Calu3 (cell line): ENCODE measurements around the gene CYB561A3. TPM values are rescaled to one million over a fixed set of nuclear protein-coding genes. Genes with fewer than 3 reads are reported as not detected.

ENCODE experiments used
- BruUV-seq: library from RNA; stranded (reverse); fragments of 400-500 nt; replicated peaks from 2 replicates; lab custom pipeline; 2021; lab: Mats Ljungman, UMichigan
- CTCF ChIA-PET: fragments of 300-600 bp; sonication (Branson Sonifier 250); formaldehyde crosslinking; loops from one replicate; lab custom pipeline; 2022; ENCODE audit warnings: antibody characterized with exemption; lab: Charles Lee
- DNase-seq: peaks from one replicate; pipeline ENCODE4 v3.0.0; 2022
- H3K27ac Mint-ChIP-seq: one replicate; pipeline ENCODE4 v1.8.0; 2022; ENCODE audit warnings: mixed read lengths; ENCODE audit not compliant: unreplicated experiment
- H3K27me3 Mint-ChIP-seq: one replicate; pipeline ENCODE4 v1.8.0; 2022; ENCODE audit warnings: mixed read lengths; ENCODE audit not compliant: unreplicated experiment
- H3K36me3 Mint-ChIP-seq: one replicate; pipeline ENCODE4 v1.8.0; 2022; ENCODE audit warnings: mild to moderate bottlenecking, moderate library complexity, mixed read lengths; ENCODE audit not compliant: insufficient read depth, unreplicated experiment
- H3K4me1 Mint-ChIP-seq: one replicate; pipeline ENCODE4 v1.8.0; 2022; ENCODE audit warnings: mild to moderate bottlenecking, low read depth, mixed read lengths; ENCODE audit not compliant: unreplicated experiment
- H3K4me3 Mint-ChIP-seq: one replicate; pipeline ENCODE4 v1.8.0; 2022; ENCODE audit warnings: mild to moderate bottlenecking, low read depth, moderate library complexity, mixed read lengths; ENCODE audit not compliant: unreplicated experiment
- H3K9me3 Mint-ChIP-seq: one replicate; pipeline ENCODE4 v1.8.0; 2022; ENCODE audit warnings: low read depth, mixed read lengths; ENCODE audit not compliant: unreplicated experiment
- intact Hi-C: fragments of 100-400 bp; cut with micrococcal nuclease; formaldehyde crosslinking; loops from one replicate; pipeline ENCODE4 v1.10.0; 2022; ENCODE audit not compliant: unreplicated experiment
- total RNA-seq: library from RNA; stranded (reverse); gene quantifications from 2 replicates; pipeline ENCODE4 v1.2.3, GENCODE V29; 2022
- TF ChIP-seq, protein P1 (sequence below): fragments of 200-600 bp; IDR thresholded peaks from one replicate; pipeline ENCODE4 v1.8.0; 2022; ENCODE audit warnings: antibody characterized with exemption; ENCODE audit not compliant: unreplicated experiment

CYB561A3 gene
- total RNA-seq, 1 experiment from 2014 or later = 39.2 TPM

DNA sequence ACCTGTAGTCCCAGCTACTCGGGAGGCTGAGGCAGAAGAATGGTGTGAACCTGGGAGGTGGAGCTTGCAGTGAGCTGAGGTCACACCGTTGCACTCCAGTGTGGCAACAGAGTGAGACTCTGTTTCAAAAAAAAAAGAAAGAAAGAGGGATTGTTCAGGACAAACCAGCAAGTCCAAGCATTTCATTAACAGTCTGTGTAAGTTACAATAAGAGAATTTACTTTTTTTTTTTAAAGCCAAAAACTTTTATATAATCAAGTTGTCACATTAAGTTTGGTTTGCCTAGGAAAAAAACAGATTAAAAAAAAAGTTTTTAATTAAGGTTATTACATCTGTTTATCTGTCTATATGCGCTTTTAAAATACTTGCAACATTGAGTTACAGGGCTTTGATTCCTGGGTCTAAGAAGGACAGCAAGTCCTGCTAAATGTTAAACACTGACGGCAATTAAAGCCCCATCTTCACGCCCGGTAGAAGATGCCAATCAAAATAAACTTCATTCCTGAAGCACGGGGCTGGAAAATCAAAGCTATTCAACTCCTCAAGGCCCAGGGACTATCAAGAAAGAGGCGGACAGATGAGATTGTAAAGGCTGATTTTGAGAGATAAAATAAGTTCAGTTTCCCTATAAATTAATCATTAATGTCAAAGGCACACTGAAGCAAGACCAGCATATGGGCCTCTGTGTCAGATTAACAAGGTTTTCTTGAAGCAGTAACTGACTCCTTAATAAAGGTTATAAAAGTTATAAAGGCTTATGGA lies 11.2 kb upstream of the CYB561A3 start:
- TF ChIP-seq, protein P1, sequence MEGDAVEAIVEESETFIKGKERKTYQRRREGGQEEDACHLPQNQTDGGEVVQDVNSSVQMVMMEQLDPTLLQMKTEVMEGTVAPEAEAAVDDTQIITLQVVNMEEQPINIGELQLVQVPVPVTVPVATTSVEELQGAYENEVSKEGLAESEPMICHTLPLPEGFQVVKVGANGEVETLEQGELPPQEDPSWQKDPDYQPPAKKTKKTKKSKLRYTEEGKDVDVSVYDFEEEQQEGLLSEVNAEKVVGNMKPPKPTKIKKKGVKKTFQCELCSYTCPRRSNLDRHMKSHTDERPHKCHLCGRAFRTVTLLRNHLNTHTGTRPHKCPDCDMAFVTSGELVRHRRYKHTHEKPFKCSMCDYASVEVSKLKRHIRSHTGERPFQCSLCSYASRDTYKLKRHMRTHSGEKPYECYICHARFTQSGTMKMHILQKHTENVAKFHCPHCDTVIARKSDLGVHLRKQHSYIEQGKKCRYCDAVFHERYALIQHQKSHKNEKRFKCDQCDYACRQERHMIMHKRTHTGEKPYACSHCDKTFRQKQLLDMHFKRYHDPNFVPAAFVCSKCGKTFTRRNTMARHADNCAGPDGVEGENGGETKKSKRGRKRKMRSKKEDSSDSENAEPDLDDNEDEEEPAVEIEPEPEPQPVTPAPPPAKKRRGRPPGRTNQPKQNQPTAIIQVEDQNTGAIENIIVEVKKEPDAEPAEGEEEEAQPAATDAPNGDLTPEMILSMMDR = no peak
- Mint-ChIP-seq H3K27me3 (no peaks in the 10 kb centered on the region), H3K4me1 (no peaks in the 10 kb centered on the region), H3K4me3 (no peak overlapping the region), H3K27ac (no peak overlapping the region), H3K36me3 (peaks cover 17% of the 10 kb centered on the region), H3K9me3 (no peaks in the 10 kb centered on the region)
- BruUV-seq = no TSS peak
- intact Hi-C loops = no loop called here
- DNase-seq = no peak
- CTCF ChIA-PET = no interaction called here

DNA sequence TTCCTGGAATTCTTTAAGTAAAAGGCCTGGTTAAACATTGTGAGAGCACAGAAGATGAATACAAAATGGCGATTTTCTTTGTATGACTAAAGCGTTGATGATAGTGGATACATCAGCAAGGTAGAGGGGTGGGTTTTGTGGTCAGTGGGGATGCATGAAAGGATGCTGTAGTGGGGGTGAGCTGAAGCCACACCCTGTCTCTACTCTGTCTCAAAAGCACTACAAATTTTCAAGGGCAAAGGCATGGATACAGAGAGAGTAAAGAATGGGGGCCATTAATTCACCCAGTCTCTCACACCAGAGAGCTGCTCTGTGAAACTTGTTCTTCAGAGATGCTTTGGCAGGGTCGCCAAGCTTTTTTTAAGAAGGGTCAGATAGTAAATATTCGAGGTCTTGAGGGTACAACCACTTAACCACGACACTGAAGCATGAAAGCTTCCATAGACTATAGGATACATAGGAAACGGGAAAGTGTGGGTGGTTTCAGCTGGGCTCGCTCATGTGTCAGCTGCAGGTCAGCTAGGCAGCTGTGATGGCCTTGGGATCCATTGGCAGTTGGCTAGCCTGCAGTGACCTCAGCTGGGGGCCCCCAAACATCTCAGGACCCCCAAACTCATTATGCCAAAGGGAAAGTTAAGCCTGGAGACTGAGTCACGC lies 8.8 kb upstream of the CYB561A3 start:
- Mint-ChIP-seq H3K4me1 (no peaks in the 10 kb centered on the region), H3K4me3 (no peak overlapping the region), H3K27me3 (no peaks in the 10 kb centered on the region), H3K27ac (no peak overlapping the region), H3K36me3 (peaks cover 33% of the 10 kb centered on the region), H3K9me3 (no peaks in the 10 kb centered on the region)
- CTCF ChIA-PET = interaction anchor here (0.8 kb wide), 1 partner anchor 9 kb away, joined by 3 read pairs; the partner anchor contains the start of genes CYB561A3 and TMEM138
- intact Hi-C loops = no loop called here
- TF ChIP-seq, protein P1 = no peak
- no TSS peak for BruUV-seq
- DNase-seq = no peak

DNA sequence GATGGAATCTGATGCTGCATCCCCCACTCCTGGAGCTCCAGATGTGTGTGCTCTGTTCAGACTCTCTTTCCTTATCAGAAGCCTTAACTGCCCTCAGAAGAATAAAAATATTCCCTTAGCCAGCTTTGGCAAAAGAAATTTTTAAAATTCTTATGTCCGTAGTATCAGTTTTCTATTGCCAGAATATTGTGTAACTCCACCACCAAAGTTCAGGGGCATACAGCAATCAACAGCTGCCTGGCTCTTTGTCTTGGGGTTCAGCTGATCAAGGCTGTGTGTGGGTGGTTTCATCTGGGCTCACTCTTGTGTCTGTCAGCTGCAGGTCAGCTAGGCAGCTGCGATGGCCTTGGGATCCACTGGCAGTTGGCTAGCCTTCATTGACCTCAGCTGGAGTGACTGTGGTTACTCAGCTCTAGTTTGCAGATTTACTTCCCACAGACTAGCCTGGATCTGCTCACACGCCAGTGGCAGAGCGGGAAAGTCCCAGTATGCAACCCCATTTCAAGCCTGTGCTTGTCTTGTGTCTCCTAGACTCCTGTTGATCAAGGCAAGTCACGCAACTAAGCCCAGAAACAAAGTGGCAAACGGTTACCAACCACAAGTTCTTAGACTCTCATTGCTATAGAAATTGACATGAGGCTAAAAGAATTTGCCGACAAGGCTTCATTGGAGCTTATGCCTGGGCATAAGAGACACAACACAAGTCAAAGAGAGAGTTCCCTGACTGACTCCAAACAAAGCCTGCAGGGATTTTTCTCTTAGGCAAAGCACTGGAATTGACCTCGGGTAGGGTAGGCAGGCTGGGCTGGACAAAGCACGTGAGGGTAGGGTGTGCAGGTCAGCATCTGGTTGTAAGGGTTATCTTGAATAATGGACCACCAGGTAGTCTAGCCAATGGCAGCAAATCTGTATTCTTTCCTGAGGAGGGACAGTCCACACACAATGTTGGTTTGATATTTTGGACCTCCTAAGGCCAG lies 8.0 kb upstream of the CYB561A3 start:
- Mint-ChIP-seq H3K4me3 (no peak overlapping the region), H3K9me3 (no peaks in the 10 kb centered on the region), H3K4me1 (no peaks in the 10 kb centered on the region), H3K36me3 (peaks cover 35% of the 10 kb centered on the region), H3K27me3 (no peaks in the 10 kb centered on the region), H3K27ac (no peak overlapping the region)
- no peak for DNase-seq
- BruUV-seq = no TSS peak
- CTCF ChIA-PET = interaction anchor here (0.8 kb wide), 1 partner anchor 8 kb away, joined by 3 read pairs; the partner anchor contains the start of genes CYB561A3 and TMEM138
- intact Hi-C loops = no loop called here
- TF ChIP-seq, protein P1 = no peak

DNA sequence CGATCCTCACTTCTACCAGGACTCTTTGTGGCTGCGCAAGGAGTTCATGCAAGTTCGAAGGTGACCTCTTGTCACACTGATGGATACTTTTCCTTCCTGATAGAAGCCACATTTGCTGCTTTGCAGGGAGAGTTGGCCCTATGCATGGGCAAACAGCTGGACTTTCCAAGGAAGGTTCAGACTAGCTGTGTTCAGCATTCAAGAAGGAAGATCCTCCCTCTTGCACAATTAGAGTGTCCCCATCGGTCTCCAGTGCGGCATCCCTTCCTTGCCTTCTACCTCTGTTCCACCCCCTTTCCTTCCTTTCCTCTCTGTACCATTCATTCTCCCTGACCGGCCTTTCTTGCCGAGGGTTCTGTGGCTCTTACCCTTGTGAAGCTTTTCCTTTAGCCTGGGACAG lies 7.0 kb upstream of the CYB561A3 start:
- H3K27me3 Mint-ChIP-seq = no peaks in the 10 kb centered on the region
- no TSS peak for BruUV-seq

More for the DNA sequence above, 7.0 kb upstream of the CYB561A3 start:
- TF ChIP-seq, protein P1 = no peak
- intact Hi-C loops = no loop called here
- CTCF ChIA-PET = no interaction called here
- Mint-ChIP-seq H3K4me3 (no peak overlapping the region), H3K4me1 (no peaks in the 10 kb centered on the region), H3K36me3 (peaks cover 35% of the 10 kb centered on the region), H3K27ac (no peak overlapping the region), H3K9me3 (no peaks in the 10 kb centered on the region)
- DNase-seq = no peak
